HG03135 (cell line): Measurements from ENCODE around the gene NCKAP1.
"Not testable (repeated sequence)": the region's sequence is repeated elsewhere in the genome, so short reads cannot be mapped to it uniquely, and the experiment has no call there.

Experiments
- ATAC-seq: cut with Tn5 transposase; IDR thresholded peaks from one replicate; pipeline ENCODE4 v1.9.1; 2021; ENCODE audit warnings: mild to moderate bottlenecking, moderate library complexity; ENCODE audit not compliant: unreplicated experiment

NCKAP1 gene

GRCh38 chr2:182912518-182912915, 125.7 kb downstream of the NCKAP1 start:
- no peak for ATAC-seq

- no peak for ATAC-seq
Observed at GRCh38 chr2:182911813-182912517, 126.3 kb downstream of the NCKAP1 start.

GRCh38 chr2:182910965-182911364, 127.3 kb downstream of the NCKAP1 start:
- ATAC-seq = no peak

GRCh38 chr2:182907081-182907830, 131.0 kb downstream of the NCKAP1 start:
- ATAC-seq = no peak

GRCh38 chr2:182906454-182906853, 131.8 kb downstream of the NCKAP1 start:
- ATAC-seq = no peak

- no peak for ATAC-seq
Observed at GRCh38 chr2:182904844-182905243, 133.4 kb downstream of the NCKAP1 start.

GRCh38 chr2:182903566-182903965, 134.7 kb downstream of the NCKAP1 start:
- ATAC-seq = no peak

GRCh38 chr2:182901748-182902147, 136.5 kb downstream of the NCKAP1 start:
- ATAC-seq = no peak

- ATAC-seq = no peak
Observed at GRCh38 chr2:182898718-182899117, 139.5 kb downstream of the NCKAP1 start.

GRCh38 chr2:182897137-182897536, 141.1 kb downstream of the NCKAP1 start:
- ATAC-seq = no peak

- no peak for ATAC-seq
Observed at GRCh38 chr2:182895798-182896197, 142.5 kb downstream of the NCKAP1 start.

- no peak for ATAC-seq
Observed at GRCh38 chr2:182895169-182895568, 143.1 kb downstream of the NCKAP1 start.

GRCh38 chr2:182894174-182894573, 144.1 kb downstream of the NCKAP1 start:
- ATAC-seq = no peak

- ATAC-seq = no peak
Observed at GRCh38 chr2:182893666-182894065, 144.6 kb downstream of the NCKAP1 start.

GRCh38 chr2:182893035-182893434, 145.2 kb downstream of the NCKAP1 start:
- ATAC-seq = not testable (repeated sequence)

GRCh38 chr2:182891611-182892010, 146.6 kb downstream of the NCKAP1 start:
- ATAC-seq = no peak

GRCh38 chr2:182890773-182891378, 147.4 kb downstream of the NCKAP1 start:
- ATAC-seq = no peak

GRCh38 chr2:182890305-182890704, 148.0 kb downstream of the NCKAP1 start:
- no peak for ATAC-seq

GRCh38 chr2:182887753-182888415, 150.4 kb downstream of the NCKAP1 start:
- ATAC-seq = no peak

GRCh38 chr2:182887093-182887492, 151.2 kb downstream of the NCKAP1 start:
- ATAC-seq = no peak

- no peak for ATAC-seq
Observed at GRCh38 chr2:182885771-182886170, 152.5 kb downstream of the NCKAP1 start.
